ENCODE results near the gene GARIN5B. TPM values are rescaled to one million over a fixed set of nuclear protein-coding genes. Genes with fewer than 3 reads are reported as not detected.

GARIN5B gene
- total and polyA plus RNA-seq, 2 experiments from 2014 or later = not detected

DNA sequence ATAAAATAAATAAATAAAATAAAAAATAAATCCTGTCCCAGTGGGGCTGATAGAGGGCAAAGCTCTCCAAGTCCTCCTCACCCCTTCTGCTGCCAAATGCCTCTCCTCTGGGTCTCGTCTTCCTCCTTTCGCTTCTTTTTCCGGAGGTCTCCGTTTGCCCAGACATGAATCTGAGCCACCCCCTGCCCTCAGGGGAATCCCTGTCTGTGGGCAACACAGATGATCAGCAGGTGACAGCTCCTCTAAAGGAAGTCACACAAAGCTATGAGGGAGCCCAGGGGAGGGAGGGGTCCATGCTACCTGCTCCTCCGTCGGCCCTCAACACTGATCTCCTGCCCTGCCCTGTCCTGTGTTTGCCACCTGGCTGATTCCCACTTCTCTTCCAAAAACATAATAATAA, 38.4 kb downstream of the GARIN5B start (continued):
- TF ChIP-seq, protein P1, sequence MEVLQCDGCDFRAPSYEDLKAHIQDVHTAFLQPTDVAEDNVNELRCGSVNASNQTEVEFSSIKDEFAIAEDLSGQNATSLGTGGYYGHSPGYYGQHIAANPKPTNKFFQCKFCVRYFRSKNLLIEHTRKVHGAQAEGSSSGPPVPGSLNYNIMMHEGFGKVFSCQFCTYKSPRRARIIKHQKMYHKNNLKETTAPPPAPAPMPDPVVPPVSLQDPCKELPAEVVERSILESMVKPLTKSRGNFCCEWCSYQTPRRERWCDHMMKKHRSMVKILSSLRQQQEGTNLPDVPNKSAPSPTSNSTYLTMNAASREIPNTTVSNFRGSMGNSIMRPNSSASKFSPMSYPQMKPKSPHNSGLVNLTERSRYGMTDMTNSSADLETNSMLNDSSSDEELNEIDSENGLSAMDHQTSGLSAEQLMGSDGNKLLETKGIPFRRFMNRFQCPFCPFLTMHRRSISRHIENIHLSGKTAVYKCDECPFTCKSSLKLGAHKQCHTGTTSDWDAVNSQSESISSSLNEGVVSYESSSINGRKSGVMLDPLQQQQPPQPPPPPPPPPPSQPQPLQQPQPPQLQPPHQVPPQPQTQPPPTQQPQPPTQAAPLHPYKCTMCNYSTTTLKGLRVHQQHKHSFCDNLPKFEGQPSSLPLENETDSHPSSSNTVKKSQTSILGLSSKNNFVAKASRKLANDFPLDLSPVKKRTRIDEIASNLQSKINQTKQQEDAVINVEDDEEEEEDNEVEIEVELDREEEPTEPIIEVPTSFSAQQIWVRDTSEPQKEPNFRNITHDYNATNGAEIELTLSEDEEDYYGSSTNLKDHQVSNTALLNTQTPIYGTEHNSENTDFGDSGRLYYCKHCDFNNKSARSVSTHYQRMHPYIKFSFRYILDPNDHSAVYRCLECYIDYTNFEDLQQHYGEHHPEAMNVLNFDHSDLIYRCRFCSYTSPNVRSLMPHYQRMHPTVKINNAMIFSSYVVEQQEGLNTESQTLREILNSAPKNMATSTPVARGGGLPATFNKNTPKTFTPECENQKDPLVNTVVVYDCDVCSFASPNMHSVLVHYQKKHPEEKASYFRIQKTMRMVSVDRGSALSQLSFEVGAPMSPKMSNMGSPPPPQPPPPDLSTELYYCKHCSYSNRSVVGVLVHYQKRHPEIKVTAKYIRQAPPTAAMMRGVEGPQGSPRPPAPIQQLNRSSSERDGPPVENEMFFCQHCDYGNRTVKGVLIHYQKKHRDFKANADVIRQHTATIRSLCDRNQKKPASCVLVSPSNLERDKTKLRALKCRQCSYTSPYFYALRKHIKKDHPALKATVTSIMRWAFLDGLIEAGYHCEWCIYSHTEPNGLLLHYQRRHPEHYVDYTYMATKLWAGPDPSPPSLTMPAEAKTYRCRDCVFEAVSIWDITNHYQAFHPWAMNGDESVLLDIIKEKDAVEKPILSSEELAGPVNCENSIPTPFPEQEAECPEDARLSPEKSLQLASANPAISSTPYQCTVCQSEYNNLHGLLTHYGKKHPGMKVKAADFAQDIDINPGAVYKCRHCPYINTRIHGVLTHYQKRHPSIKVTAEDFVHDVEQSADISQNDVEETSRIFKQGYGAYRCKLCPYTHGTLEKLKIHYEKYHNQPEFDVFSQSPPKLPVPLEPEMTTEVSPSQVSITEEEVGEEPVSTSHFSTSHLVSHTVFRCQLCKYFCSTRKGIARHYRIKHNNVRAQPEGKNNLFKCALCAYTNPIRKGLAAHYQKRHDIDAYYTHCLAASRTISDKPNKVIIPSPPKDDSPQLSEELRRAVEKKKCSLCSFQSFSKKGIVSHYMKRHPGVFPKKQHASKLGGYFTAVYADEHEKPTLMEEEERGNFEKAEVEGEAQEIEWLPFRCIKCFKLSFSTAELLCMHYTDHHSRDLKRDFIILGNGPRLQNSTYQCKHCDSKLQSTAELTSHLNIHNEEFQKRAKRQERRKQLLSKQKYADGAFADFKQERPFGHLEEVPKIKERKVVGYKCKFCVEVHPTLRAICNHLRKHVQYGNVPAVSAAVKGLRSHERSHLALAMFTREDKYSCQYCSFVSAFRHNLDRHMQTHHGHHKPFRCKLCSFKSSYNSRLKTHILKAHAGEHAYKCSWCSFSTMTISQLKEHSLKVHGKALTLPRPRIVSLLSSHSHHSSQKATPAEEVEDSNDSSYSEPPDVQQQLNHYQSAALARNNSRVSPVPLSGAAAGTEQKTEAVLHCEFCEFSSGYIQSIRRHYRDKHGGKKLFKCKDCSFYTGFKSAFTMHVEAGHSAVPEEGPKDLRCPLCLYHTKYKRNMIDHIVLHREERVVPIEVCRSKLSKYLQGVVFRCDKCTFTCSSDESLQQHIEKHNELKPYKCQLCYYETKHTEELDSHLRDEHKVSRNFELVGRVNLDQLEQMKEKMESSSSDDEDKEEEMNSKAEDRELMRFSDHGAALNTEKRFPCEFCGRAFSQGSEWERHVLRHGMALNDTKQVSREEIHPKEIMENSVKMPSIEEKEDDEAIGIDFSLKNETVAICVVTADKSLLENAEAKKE (CRISPR knock-in tag; IDR thresholded peaks at IDR 0.05) = no peak
- TF ChIP-seq, protein P2, sequence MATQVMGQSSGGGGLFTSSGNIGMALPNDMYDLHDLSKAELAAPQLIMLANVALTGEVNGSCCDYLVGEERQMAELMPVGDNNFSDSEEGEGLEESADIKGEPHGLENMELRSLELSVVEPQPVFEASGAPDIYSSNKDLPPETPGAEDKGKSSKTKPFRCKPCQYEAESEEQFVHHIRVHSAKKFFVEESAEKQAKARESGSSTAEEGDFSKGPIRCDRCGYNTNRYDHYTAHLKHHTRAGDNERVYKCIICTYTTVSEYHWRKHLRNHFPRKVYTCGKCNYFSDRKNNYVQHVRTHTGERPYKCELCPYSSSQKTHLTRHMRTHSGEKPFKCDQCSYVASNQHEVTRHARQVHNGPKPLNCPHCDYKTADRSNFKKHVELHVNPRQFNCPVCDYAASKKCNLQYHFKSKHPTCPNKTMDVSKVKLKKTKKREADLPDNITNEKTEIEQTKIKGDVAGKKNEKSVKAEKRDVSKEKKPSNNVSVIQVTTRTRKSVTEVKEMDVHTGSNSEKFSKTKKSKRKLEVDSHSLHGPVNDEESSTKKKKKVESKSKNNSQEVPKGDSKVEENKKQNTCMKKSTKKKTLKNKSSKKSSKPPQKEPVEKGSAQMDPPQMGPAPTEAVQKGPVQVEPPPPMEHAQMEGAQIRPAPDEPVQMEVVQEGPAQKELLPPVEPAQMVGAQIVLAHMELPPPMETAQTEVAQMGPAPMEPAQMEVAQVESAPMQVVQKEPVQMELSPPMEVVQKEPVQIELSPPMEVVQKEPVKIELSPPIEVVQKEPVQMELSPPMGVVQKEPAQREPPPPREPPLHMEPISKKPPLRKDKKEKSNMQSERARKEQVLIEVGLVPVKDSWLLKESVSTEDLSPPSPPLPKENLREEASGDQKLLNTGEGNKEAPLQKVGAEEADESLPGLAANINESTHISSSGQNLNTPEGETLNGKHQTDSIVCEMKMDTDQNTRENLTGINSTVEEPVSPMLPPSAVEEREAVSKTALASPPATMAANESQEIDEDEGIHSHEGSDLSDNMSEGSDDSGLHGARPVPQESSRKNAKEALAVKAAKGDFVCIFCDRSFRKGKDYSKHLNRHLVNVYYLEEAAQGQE (IDR thresholded peaks at IDR 0.05; ENCODE audit: unreplicated experiment) = no peak

DNA sequence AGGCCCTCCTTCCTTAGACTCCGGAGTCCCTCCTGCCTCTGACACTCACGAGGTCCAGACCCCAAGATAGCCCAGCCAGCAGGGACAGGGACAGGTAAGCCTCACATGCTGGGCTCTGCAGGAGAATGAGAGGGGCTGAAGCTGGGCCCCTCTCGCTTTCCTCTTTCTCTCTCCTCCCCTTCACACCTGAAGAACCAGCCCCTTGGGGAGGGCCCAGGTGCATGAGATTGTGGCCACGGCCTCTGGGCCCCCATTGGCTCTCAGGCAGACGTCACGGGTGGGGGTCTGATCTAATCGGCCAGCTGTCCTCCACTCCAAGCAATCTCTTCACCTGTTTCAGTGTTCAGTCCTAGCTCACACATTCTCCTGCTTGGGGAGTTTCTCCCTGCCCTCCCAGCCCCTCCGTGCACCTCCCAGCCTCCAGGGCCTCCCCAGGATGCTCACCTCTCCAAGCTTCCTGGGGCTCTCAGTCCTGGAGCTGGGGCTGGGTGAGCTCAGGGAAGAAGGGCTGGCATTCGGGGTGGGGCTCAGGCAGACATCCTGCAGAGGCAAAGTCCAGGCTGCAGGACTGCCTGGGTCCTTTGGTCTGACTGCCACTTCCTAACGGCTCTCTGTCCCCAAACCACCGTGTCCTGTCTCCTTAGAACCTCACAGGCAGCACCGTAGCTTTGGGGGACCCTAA, 40.7 kb downstream of the GARIN5B start:
- Histone ChIP-seq H3K4me3 (no peak overlapping the region), H3F3A (replicated peaks; ENCODE audit: low read depth) (0 out of 2 replicates have a peak, but pooled peaks cover 4% of the 10 kb centered on the region)
- TF ChIP-seq, protein P1 (CRISPR knock-in tag; IDR thresholded peaks at IDR 0.05) = no peak

More for the DNA sequence above, 40.7 kb downstream of the GARIN5B start:
- no peaks in the 10 kb centered on the region for H4K20me1 ChIP-seq (replicated peaks; ENCODE audit: insufficient read depth)
- no peaks in the 10 kb centered on the region for H3K36me3 Mint-ChIP-seq (ENCODE audit: low read depth)
- no peaks in the 10 kb centered on the region for H3K79me2 ChIP-seq (replicated peaks; ENCODE audit: insufficient read depth)
- no peak overlapping the region for H3K4me2 ChIP-seq
- no peak for DNase-seq (ENCODE audit: low spot score)
- no peak overlapping the region for H3K4me3 Mint-ChIP-seq
- H3K9me3 Mint-ChIP-seq = no peaks in the 10 kb centered on the region; the same call in 2 of the 3 replicates
- H3K4me1 ChIP-seq (ENCODE audit: insufficient read depth) = peaks cover 5% of the 10 kb centered on the region; the same call in 1 of the 2 replicates
- no peaks in the 10 kb centered on the region for H3K27me3 ChIP-seq (ENCODE audit: insufficient read depth)
- peak; percentile 9 for ATAC-seq
- no peak overlapping the region for H3K27ac ChIP-seq (ENCODE audit: low read depth)
- no peaks in the 10 kb centered on the region for H3K9me2 ChIP-seq (ENCODE audit: insufficient read depth)
- peaks cover 15% of the 10 kb centered on the region for H3K4me1 Mint-ChIP-seq
- H3K27me3 Mint-ChIP-seq (ENCODE audit: insufficient read depth, low read depth, poor library complexity) = peaks cover 12% of the 10 kb centered on the region
- H2AFZ ChIP-seq = no peak overlapping the region
- H3K27ac Mint-ChIP-seq = no peak overlapping the region
- no peaks in the 10 kb centered on the region for H3K36me3 ChIP-seq (ENCODE audit: insufficient read depth)
